Endodermal cell (in vitro differentiated cells): ENCODE measurements around the gene DLL1. TPM values are rescaled to one million over a fixed set of nuclear protein-coding genes. Genes with fewer than 3 reads are reported as not detected.

Source experiments
- DNase-seq: peaks from one replicate; pipeline ENCODE4 v3.0.0-alpha.2; 2017
- H3K27ac ChIP-seq: 2 replicates; pipeline ENCODE4 v1.5.1; 2013; ENCODE audit warnings: mild to moderate bottlenecking, low read depth, low read length, moderate library complexity
- H3K27me3 ChIP-seq: 2 replicates; pipeline ENCODE4 v1.6.1; 2013; ENCODE audit warnings: mild to moderate bottlenecking, low read length, moderate library complexity; ENCODE audit not compliant: insufficient read depth, control insufficient read depth, poor library complexity, severe bottlenecking
- H3K36me3 ChIP-seq: 2 replicates; pipeline ENCODE4 v1.7.0; 2013; ENCODE audit warnings: mild to moderate bottlenecking, low read length, moderate library complexity; ENCODE audit not compliant: control insufficient read depth, insufficient read depth
- H3K4me1 ChIP-seq: one replicate; pipeline ENCODE4 v1.7.0; 2013; ENCODE audit warnings: low read length; ENCODE audit not compliant: control insufficient read depth, insufficient read depth
- H3K4me3 ChIP-seq: 2 replicates; pipeline ENCODE4 v1.5.1; 2013; ENCODE audit warnings: mild to moderate bottlenecking, low read length, moderate library complexity
- H3K9ac ChIP-seq: 2 replicates; pipeline ENCODE4 v1.6.1; 2013; ENCODE audit warnings: mild to moderate bottlenecking, low read length, moderate library complexity; ENCODE audit not compliant: poor library complexity, severe bottlenecking; ENCODE audit errors: extremely low read depth
- H3K9me3 ChIP-seq: 2 replicates; pipeline ENCODE4 v1.6.1; 2013; ENCODE audit warnings: mild to moderate bottlenecking, low read length, moderate library complexity; ENCODE audit not compliant: control insufficient read depth
- H3K27ac Mint-ChIP-seq: 2 replicates; pipeline ENCODE4 v1.8.0; 2020; ENCODE audit warnings: mixed read lengths
- H3K27me3 Mint-ChIP-seq: 2 replicates; pipeline ENCODE4 v1.8.0; 2021; ENCODE audit warnings: mild to moderate bottlenecking, mixed read lengths; ENCODE audit not compliant: insufficient read depth
- H3K36me3 Mint-ChIP-seq: 2 replicates; pipeline ENCODE4 v1.8.0; 2020; ENCODE audit warnings: low read depth, mixed read lengths
- H3K4me1 Mint-ChIP-seq: 2 replicates; pipeline ENCODE4 v1.8.0; 2020; ENCODE audit warnings: mixed read lengths
- H3K4me3 Mint-ChIP-seq: 2 replicates; pipeline ENCODE4 v1.8.0; 2020; ENCODE audit warnings: mild to moderate bottlenecking, moderate library complexity, mixed read lengths
- H3K9me3 Mint-ChIP-seq: 2 replicates; pipeline ENCODE4 v1.8.0; 2020; ENCODE audit warnings: mild to moderate bottlenecking, mixed read lengths
- CTCF ChIP-seq: fragments of 200-600 bp; sonication (generic); conservative IDR thresholded peaks from 2 replicates; pipeline ENCODE4 v1.5.0; 2021; ENCODE audit warnings: antibody characterized with exemption, mild to moderate bottlenecking
- WGBS, 2 experiments: methylation state at CpG; one replicate each; pipeline versions ENCODE4 v1.1.5 to v1.1.7; 2013; ENCODE audit warnings: missing lambda C conversion rate in 2 of 2, mixed read lengths in 1 of 2; ENCODE audit not compliant: insufficient coverage in 1 of 2, insufficient read length in 1 of 2; 5-methylcytosine and 5-hydroxymethylcytosine counted together
- total RNA-seq, 2 donors: library from RNA; stranded (reverse); fragmentation: NEBNext Ultra II Directional in 1 of 2; extraction: Animal tissue kit (Norgen Biotek cat#: 25700) in 1 of 2; gene quantifications; 2 replicates in 1 of 2; 3 replicates in 1 of 2; pipeline ENCODE4 v1.2.1, GENCODE V29; 2021

The DLL1 gene
- total RNA-seq, 2 donors from 2014 or later = 3.1 to 3.6 TPM

GRCh38 chr6:170248111-170248805, 42.6 kb downstream of the DLL1 start:
- DNase-seq = no peak
- H3K36me3 ChIP-seq = no peaks in the 10 kb centered on the region
- 92% methylated on average over 31 to 34 of the region's 34 CpGs for WGBS, 2 experiments
- H3K4me3 Mint-ChIP-seq = no peak overlapping the region
- H3K9me3 Mint-ChIP-seq = no peaks in the 10 kb centered on the region
- H3K27ac Mint-ChIP-seq = no peak overlapping the region
- no peaks in the 10 kb centered on the region for H3K27me3 ChIP-seq
- no peak overlapping the region for H3K4me3 ChIP-seq
- no peak overlapping the region for H3K9ac ChIP-seq
- no peaks in the 10 kb centered on the region for H3K9me3 ChIP-seq
- peaks cover 6% of the 10 kb centered on the region for H3K4me1 ChIP-seq
- no peak overlapping the region for H3K27ac ChIP-seq
- H3K27me3 Mint-ChIP-seq = no peaks in the 10 kb centered on the region
- no peak for TF ChIP-seq CTCF
- H3K4me1 Mint-ChIP-seq = peaks cover 12% of the 10 kb centered on the region
- no peaks in the 10 kb centered on the region for H3K36me3 Mint-ChIP-seq

- H3K4me3 ChIP-seq = no peak overlapping the region
- DNase-seq = no peak
- Mint-ChIP-seq H3K36me3 (no peaks in the 10 kb centered on the region), H3K4me1 (peaks cover 12% of the 10 kb centered on the region), H3K27ac (no peak overlapping the region), H3K4me3 (no peak overlapping the region), H3K9me3 (no peaks in the 10 kb centered on the region), H3K27me3 (no peaks in the 10 kb centered on the region)
- peaks cover 6% of the 10 kb centered on the region for H3K4me1 ChIP-seq
- WGBS, 2 experiments = 88 to 94% methylated on average over 14 to 22 of the region's 22 CpGs
- H3K27ac ChIP-seq = no peak overlapping the region
- no peak overlapping the region for H3K9ac ChIP-seq
- H3K9me3 ChIP-seq = no peaks in the 10 kb centered on the region
- TF ChIP-seq CTCF = no peak
- H3K36me3 ChIP-seq = no peaks in the 10 kb centered on the region
- no peaks in the 10 kb centered on the region for H3K27me3 ChIP-seq
Observed at GRCh38 chr6:170247178-170247701, 43.6 kb downstream of the DLL1 start.

GRCh38 chr6:170245475-170245992, 45.3 kb downstream of the DLL1 start:
- peaks cover 6% of the 10 kb centered on the region for H3K4me1 ChIP-seq
- no peak overlapping the region for H3K9ac ChIP-seq
- peak overlapping the region; percentile 32 for H3K27ac ChIP-seq
- H3K4me3 Mint-ChIP-seq = no peak overlapping the region
- H3K36me3 Mint-ChIP-seq = no peaks in the 10 kb centered on the region
- DNase-seq = no peak
- H3K9me3 ChIP-seq = no peaks in the 10 kb centered on the region
- WGBS, 2 experiments = 91 to 95% methylated on average over 17 to 23 of the region's 23 CpGs
- H3K27me3 ChIP-seq = no peaks in the 10 kb centered on the region
- H3K4me3 ChIP-seq = no peak overlapping the region
- H3K4me1 Mint-ChIP-seq = peaks cover 12% of the 10 kb centered on the region
- H3K27ac Mint-ChIP-seq = no peak overlapping the region
- no peaks in the 10 kb centered on the region for H3K9me3 Mint-ChIP-seq
- no peaks in the 10 kb centered on the region for H3K36me3 ChIP-seq
- no peak for TF ChIP-seq CTCF
- no peaks in the 10 kb centered on the region for H3K27me3 Mint-ChIP-seq
